ENCODE results near the gene SBF1. TPM values are rescaled to one million over a fixed set of nuclear protein-coding genes. Genes with fewer than 3 reads are reported as not detected.

The SBF1 gene
- total and polyA plus RNA-seq, 2 of the 13 experiments (the other 11 are each of a cell fraction or from before 2014, with no cell fraction given) = 31.7 to 40.9 TPM

- TF ChIP-seq ZNF280B (CRISPR knock-in tag; IDR thresholded peaks at IDR 0.05; ENCODE audit: borderline replicate concordance) = no peak
- TF ChIP-seq JUND (CRISPR knock-in tag; IDR thresholded peaks at IDR 0.05) = peak; percentile 63; the same call in 1 of the 2 replicates
- no peak for TF ChIP-seq ZNF274 (CRISPR knock-in tag; IDR thresholded peaks at IDR 0.05)
- TF ChIP-seq POLR2A (IDR thresholded peaks at IDR 0.05; ENCODE audit: insufficient read depth in 1 of 2, low read depth in 2 of 2, low read length in 2 of 2) = no peak
- no peak for TF ChIP-seq GPN1 (CRISPR knock-in tag; IDR thresholded peaks at IDR 0.05; ENCODE audit: borderline replicate concordance)
- TF ChIP-seq DMAP1 (CRISPR knock-in tag; IDR thresholded peaks at IDR 0.05) = peak; percentile 59; the same call in 1 of the 2 replicates
- TF ChIP-seq ZBTB39 (CRISPR knock-in tag; IDR thresholded peaks at IDR 0.05) = no peak
- TF ChIP-seq, protein P1, sequence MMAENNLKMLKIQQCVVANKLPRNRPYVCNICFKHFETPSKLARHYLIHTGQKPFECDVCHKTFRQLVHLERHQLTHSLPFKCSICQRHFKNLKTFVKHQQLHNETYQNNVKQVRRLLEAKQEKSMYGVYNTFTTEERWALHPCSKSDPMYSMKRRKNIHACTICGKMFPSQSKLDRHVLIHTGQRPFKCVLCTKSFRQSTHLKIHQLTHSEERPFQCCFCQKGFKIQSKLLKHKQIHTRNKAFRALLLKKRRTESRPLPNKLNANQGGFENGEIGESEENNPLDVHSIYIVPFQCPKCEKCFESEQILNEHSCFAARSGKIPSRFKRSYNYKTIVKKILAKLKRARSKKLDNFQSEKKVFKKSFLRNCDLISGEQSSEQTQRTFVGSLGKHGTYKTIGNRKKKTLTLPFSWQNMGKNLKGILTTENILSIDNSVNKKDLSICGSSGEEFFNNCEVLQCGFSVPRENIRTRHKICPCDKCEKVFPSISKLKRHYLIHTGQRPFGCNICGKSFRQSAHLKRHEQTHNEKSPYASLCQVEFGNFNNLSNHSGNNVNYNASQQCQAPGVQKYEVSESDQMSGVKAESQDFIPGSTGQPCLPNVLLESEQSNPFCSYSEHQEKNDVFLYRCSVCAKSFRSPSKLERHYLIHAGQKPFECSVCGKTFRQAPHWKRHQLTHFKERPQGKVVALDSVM (CRISPR knock-in tag; IDR thresholded peaks at IDR 0.05) = peak; percentile 75
- no peak for TF ChIP-seq BORCS8-MEF2B (CRISPR knock-in tag; IDR thresholded peaks at IDR 0.05)
- no peak for TF ChIP-seq MATR3 (CRISPR knock-in tag; IDR thresholded peaks at IDR 0.05)
- TF ChIP-seq ZNF562 (CRISPR knock-in tag; IDR thresholded peaks at IDR 0.05; ENCODE audit: borderline replicate concordance) = no peak
- TF ChIP-seq CHD4 (IDR thresholded peaks at IDR 0.05; ENCODE audit: borderline replicate concordance, low read length) = no peak
- TF ChIP-seq, protein P2, sequence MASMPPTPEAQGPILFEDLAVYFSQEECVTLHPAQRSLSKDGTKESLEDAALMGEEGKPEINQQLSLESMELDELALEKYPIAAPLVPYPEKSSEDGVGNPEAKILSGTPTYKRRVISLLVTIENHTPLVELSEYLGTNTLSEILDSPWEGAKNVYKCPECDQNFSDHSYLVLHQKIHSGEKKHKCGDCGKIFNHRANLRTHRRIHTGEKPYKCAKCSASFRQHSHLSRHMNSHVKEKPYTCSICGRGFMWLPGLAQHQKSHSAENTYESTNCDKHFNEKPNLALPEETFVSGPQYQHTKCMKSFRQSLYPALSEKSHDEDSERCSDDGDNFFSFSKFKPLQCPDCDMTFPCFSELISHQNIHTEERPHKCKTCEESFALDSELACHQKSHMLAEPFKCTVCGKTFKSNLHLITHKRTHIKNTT (CRISPR knock-in tag; IDR thresholded peaks at IDR 0.05) = no peak
- TF ChIP-seq, protein P3, sequence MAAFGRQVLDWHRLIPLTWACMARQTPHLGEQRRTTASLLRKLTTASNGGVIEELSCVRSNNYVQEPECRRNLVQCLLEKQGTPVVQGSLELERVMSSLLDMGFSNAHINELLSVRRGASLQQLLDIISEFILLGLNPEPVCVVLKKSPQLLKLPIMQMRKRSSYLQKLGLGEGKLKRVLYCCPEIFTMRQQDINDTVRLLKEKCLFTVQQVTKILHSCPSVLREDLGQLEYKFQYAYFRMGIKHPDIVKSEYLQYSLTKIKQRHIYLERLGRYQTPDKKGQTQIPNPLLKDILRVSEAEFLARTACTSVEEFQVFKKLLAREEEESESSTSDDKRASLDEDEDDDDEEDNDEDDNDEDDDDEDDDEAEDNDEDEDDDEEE (CRISPR knock-in tag; IDR thresholded peaks at IDR 0.05) = no peak
- TF ChIP-seq, protein P4, sequence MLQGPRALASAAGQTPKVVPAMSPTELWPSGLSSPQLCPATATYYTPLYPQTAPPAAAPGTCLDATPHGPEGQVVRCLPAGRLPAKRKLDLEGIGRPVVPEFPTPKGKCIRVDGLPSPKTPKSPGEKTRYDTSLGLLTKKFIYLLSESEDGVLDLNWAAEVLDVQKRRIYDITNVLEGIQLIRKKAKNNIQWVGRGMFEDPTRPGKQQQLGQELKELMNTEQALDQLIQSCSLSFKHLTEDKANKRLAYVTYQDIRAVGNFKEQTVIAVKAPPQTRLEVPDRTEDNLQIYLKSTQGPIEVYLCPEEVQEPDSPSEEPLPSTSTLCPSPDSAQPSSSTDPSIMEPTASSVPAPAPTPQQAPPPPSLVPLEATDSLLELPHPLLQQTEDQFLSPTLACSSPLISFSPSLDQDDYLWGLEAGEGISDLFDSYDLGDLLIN (CRISPR knock-in tag; IDR thresholded peaks at IDR 0.05; ENCODE audit: borderline replicate concordance) = no peak
- no peak for TF ChIP-seq SRY (CRISPR knock-in tag; IDR thresholded peaks at IDR 0.05)
- TF ChIP-seq ZBTB20 (CRISPR knock-in tag; IDR thresholded peaks at IDR 0.05; ENCODE audit: borderline replicate concordance, low read depth) = peak; percentile 78; the same call in 1 of the 2 replicates
- TF ChIP-seq KLF9 (CRISPR knock-in tag; IDR thresholded peaks at IDR 0.05; ENCODE audit: low read depth) = no peak
- no peak for TF ChIP-seq TSC22D2 (CRISPR knock-in tag; IDR thresholded peaks at IDR 0.05; ENCODE audit: borderline replicate concordance)
- no peak for TF ChIP-seq ZNF782 (CRISPR knock-in tag; IDR thresholded peaks at IDR 0.05; ENCODE audit: borderline replicate concordance)
- peak; percentile 43; the same call in 1 of the 2 replicates for TF ChIP-seq AKAP8 (CRISPR knock-in tag; IDR thresholded peaks at IDR 0.05)
- no peak for TF ChIP-seq ZFAT (CRISPR knock-in tag; conservative IDR thresholded peaks at IDR 0.05)
These were observed 78.0 kb downstream of the SBF1 start (continued) for GRCh38 chr22:50396751-50397370.

Measured in HepG2 (cell line).